ENCODE results near the gene CXorf58. TPM values are rescaled to one million over a fixed set of nuclear protein-coding genes. Genes with fewer than 3 reads are reported as not detected.
"Not testable (repeated sequence)": the region's sequence is repeated elsewhere in the genome, so short reads cannot be mapped to it uniquely, and the experiment has no call there.

CXorf58 gene, protein sequence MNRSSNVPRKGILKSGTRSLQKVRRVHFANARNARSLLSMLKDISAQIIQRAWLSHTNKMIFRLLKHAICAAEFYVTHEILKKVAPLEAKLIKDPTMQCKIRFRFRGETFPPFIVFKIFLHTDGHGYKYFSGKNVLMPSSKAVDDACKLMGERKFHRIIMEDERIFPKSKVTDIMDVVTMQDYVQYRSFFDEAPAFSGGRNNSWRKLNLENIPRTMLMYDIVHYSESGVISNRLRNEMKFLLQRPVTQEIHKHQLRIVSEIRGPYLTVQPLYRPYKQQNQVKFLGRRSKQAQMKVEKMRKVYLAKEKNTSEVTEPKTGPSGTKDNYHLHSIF
- total RNA-seq (not detected), total RNA-seq (0 to 0.30 reads per million in 2 donors)

- peak; percentile 84 to 88 (median 85) for DNase-seq
- Mint-ChIP-seq H3K27me3 (no peaks in the 10 kb centered on the region), H3K27ac (peak within 1 kb of the TSS; percentile 79), H3K4me3 (peak within 1 kb of the TSS; percentile 77), H3K36me3 (ENCODE audit: low read depth) (no peaks in the 10 kb centered on the region), H3K4me1 (peaks cover 5% of the 10 kb centered on the region)
- no peaks in the 10 kb centered on the region for H3K9me3 ChIP-seq (ENCODE audit: control insufficient read depth, low read length, poor library complexity, severe bottlenecking)
- peak; percentile 93 for ATAC-seq
Observed at GRCh38 chrX:23907498-23908218, at the start of gene CXorf58, which contains the start of gene APOO. TSS of gene CXorf58 (plus strand) at chrX:23908006. CDS start at chrX:23910303, 2,297 bp downstream. TSS of gene APOO (minus strand) at chrX:23907938. CDS start at chrX:23907702, 236 bp downstream.

DNA sequence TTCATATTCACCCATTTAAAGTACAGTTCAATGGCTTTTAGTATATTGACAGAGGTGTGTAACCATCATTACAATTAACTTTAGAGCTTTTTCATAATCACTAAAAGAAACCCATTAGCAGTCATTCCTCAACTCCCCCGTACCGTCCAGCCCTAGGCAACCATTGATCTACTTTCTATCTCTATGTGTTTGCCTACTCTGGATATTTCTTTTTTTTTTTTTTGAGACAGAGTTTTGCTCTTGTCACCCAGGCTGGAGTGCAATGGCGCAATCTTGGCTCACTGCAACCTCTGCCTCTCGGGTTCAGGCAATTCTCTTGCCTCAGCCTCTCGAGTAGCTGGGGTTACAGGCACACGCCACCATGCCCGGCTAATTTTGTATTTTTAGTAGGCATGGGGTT, 48.6 kb upstream of the CXorf58 start:
- H3K9me3 ChIP-seq (ENCODE audit: control insufficient read depth, low read length, poor library complexity, severe bottlenecking); H3K36me3 Mint-ChIP-seq (ENCODE audit: low read depth); H3K27me3 Mint-ChIP-seq; H3K27ac Mint-ChIP-seq; H3K4me3 Mint-ChIP-seq; ATAC-seq; H3K4me1 Mint-ChIP-seq; DNase-seq: not testable (repeated sequence)

DNA sequence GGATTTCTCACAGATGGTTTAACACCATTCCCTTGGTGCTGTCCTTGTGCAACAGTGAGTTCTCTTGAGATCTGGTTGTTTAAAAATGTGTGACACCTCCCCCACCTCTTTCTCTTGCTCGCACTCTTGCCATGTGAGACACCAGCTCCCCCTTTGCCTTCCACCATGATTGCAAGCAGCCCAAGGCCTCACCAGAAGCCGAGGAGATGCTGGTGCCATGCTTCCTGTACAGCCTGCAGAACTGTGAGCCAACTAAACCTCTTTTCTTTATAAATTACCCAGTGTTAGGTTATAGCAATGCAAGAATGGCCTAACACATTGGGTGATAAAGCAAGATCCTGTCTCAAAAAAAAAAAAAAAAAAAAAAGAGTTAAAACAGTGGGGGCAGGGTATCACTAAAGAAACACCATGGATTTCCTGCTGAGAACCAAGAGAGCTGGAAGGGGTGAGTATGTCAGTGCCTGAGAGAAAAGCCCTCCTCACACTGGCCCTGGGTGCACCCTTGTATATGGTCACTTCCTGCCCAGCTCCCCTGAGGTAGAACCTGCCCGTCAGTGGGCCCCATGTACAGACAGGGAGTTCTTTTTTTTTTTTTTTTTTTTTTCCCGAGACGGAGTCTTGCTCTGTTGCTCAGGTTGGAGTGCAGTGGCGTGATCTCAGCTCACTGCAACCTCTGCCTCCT, 46.5 kb upstream of the CXorf58 start:
- H3K27me3 Mint-ChIP-seq = no peaks in the 10 kb centered on the region
- ATAC-seq (no peak), DNase-seq (no peak)
- no peaks in the 10 kb centered on the region for H3K36me3 Mint-ChIP-seq (ENCODE audit: low read depth)
- H3K9me3 ChIP-seq (ENCODE audit: control insufficient read depth, low read length, poor library complexity, severe bottlenecking) = no peaks in the 10 kb centered on the region
- no peak overlapping the region for H3K27ac Mint-ChIP-seq
- peaks cover 3% of the 10 kb centered on the region for H3K4me1 Mint-ChIP-seq
- no peak overlapping the region for H3K4me3 Mint-ChIP-seq

DNA sequence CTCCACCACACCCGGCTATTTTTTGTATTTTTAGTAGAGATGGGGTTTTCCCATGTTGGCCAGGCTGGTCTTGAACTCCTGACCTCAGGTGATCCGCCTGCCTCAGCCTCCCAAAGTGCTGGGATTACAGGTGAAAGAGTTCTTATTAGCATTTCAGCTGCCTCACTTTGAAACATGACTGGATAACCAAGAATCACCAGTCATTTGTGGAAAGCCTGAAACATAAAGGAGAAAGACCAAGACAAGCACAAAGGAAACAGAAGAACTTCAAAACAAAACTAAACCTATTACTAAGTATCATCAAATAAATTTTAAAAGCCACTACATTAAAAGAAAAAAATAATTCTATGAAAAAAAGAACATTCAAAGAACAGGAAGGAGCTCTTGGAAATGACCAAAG, 45.9 kb upstream of the CXorf58 start:
- not testable (repeated sequence) for H3K4me3 Mint-ChIP-seq; ATAC-seq; H3K27me3 Mint-ChIP-seq; H3K4me1 Mint-ChIP-seq; H3K9me3 ChIP-seq (ENCODE audit: control insufficient read depth, low read length, poor library complexity, severe bottlenecking); DNase-seq; H3K36me3 Mint-ChIP-seq (ENCODE audit: low read depth); H3K27ac Mint-ChIP-seq

DNA sequence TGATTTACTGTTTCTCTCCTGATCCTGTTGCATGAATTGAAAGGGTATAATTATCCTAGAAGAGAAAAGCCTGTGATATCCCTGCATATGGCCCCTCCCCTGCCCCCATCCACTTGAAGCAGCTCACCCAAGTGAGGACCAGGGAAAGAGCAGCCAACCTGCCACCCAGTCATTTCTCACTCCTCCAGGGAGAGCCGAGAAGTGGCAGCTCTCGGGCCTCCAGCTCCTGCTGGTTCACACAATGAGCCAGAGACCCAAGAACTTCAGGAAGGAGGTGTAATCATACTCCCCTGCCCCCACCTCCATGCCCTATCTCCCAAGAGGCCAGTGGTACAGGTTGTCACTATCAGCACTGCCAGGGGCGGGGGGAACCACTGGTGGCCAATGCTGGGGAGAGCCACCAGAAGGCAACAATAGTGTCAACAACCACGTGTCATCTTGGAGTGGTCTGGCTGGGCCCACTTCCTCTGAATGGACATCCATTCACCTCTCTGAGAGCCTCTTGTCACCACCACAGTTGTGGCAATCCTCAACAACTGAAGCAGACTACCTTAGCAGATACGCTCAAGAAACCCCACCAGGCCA, 43.0 kb upstream of the CXorf58 start:
- Mint-ChIP-seq H3K4me3 (no peak overlapping the region), H3K4me1 (peaks cover 3% of the 10 kb centered on the region), H3K27ac (no peak overlapping the region), H3K36me3 (ENCODE audit: low read depth) (no peaks in the 10 kb centered on the region), H3K27me3 (no peaks in the 10 kb centered on the region)
- H3K9me3 ChIP-seq (ENCODE audit: control insufficient read depth, low read length, poor library complexity, severe bottlenecking) = no peaks in the 10 kb centered on the region
- ATAC-seq (no peak), DNase-seq (no peak)

- Mint-ChIP-seq H3K27ac (no peak overlapping the region), H3K27me3 (no peaks in the 10 kb centered on the region), H3K36me3 (ENCODE audit: low read depth) (peaks cover 3% of the 10 kb centered on the region), H3K4me1 (peaks cover 2% of the 10 kb centered on the region), H3K4me3 (no peak overlapping the region)
- H3K9me3 ChIP-seq (ENCODE audit: control insufficient read depth, low read length, poor library complexity, severe bottlenecking) = no peaks in the 10 kb centered on the region
- DNase-seq (no peak), ATAC-seq (no peak)
Observed at GRCh38 chrX:23870041-23870440, 37.8 kb upstream of the CXorf58 start.

GRCh38 chrX:23871905-23872546, 35.8 kb upstream of the CXorf58 start:
- Mint-ChIP-seq H3K4me1 (peaks cover 2% of the 10 kb centered on the region), H3K27me3 (no peaks in the 10 kb centered on the region), H3K4me3 (no peak overlapping the region), H3K27ac (no peak overlapping the region), H3K36me3 (ENCODE audit: low read depth) (peaks cover 3% of the 10 kb centered on the region)
- DNase-seq = no peak
- no peaks in the 10 kb centered on the region for H3K9me3 ChIP-seq (ENCODE audit: control insufficient read depth, low read length, poor library complexity, severe bottlenecking)
- ATAC-seq = no peak

DNA sequence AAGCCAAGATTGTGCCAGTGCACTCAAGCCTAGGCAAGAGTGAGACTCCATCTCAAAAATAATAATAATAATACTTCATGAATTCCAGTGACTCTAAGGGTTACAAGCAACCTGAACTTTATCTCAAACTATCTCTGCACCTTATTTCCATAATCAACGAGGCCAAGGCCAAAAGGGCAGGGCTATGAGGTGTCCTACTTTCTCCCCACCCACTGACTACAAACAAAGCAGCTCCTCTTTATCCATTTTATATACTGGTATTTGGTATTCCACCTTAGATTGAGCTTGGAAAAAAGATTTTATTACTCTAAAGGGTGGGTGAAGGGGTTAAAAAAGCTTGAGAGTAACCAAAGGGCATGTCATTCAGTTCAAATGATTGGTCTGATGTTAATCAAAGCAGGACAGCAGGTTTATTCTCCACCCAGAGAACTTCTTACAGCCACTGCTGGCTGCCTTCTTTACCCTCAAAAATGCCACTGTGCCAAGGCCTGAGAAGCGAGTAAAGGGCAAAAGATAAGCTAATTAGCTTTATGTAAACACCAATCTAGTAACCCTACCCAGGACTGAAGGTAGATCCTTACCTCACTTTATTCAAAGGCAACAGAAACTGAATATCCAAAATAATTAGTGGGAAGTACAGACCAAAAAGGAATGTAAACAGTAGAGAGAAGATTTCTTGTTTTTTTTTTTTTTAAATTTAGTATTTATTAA, 28.3 kb upstream of the CXorf58 start:
- no peak for ATAC-seq
- DNase-seq = no peak
- Mint-ChIP-seq H3K4me3 (no peak overlapping the region), H3K36me3 (ENCODE audit: low read depth) (no peaks in the 10 kb centered on the region), H3K4me1 (peaks cover 7% of the 10 kb centered on the region), H3K27me3 (no peaks in the 10 kb centered on the region), H3K27ac (no peak overlapping the region)
- H3K9me3 ChIP-seq (ENCODE audit: control insufficient read depth, low read length, poor library complexity, severe bottlenecking) = no peaks in the 10 kb centered on the region

DNA sequence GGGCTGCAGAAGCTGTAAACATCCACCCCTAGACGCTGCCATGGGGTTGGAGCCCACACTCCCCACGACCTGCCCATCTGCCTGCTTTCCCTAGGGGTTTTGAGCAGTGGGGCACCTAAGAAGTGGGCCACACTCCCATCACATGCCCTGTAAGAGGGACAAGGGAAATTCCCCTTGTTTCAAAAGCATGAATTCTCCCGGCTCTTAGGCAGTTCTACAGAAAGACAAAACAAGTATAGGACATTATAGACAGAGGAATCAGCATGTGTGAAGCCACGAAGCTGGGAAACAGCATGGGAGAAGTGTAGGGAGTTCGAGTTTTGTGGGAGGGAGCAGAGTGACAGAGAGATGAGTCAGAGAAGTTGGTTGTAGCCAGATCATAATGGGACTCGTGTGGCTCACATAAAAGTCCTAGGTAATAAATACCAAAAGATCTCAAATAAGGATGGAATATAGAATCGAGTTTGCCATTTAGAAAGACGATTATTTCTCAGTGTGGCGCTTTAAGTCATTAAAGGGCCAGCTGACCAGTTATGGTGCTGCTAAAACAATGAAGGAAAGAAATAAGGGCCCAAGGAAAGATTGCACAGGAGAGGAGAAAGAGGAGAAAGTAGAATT, 24.0 kb upstream of the CXorf58 start:
- DNase-seq = no peak
- no peaks in the 10 kb centered on the region for H3K36me3 Mint-ChIP-seq (ENCODE audit: low read depth)
- H3K27me3 Mint-ChIP-seq = no peaks in the 10 kb centered on the region
- H3K9me3 ChIP-seq (ENCODE audit: control insufficient read depth, low read length, poor library complexity, severe bottlenecking) = no peaks in the 10 kb centered on the region
- no peak for ATAC-seq
- no peak overlapping the region for H3K4me3 Mint-ChIP-seq
- peaks cover 9% of the 10 kb centered on the region for H3K4me1 Mint-ChIP-seq
- H3K27ac Mint-ChIP-seq = no peak overlapping the region

GRCh38 chrX:23884427-23885024, 23.3 kb upstream of the CXorf58 start:
- no peak for DNase-seq
- Mint-ChIP-seq H3K27me3 (no peaks in the 10 kb centered on the region), H3K4me3 (no peak overlapping the region), H3K27ac (no peak overlapping the region), H3K36me3 (ENCODE audit: low read depth) (no peaks in the 10 kb centered on the region), H3K4me1 (peaks cover 9% of the 10 kb centered on the region)
- ATAC-seq = no peak
- no peaks in the 10 kb centered on the region for H3K9me3 ChIP-seq (ENCODE audit: control insufficient read depth, low read length, poor library complexity, severe bottlenecking)

DNA sequence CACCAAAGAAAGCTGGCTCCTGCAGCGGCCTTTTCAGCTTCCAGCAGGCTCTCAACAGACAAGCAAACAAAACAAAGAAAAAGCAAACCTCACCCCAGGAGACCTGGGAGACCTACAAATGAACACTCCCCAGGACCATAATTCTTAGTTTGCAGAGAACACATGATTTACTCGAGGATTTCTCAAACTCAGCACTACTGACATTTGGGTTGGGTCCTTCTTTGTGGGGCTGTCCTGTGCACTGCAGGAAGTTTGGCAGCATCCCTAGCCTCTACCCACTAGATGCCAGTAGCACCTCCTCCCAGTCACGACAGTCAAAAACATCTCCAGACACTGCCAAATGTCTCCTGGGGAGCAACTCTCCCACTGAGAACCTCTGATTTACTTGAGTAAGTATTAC, 22.0 kb upstream of the CXorf58 start:
- ATAC-seq (no peak), DNase-seq (no peak)
- Mint-ChIP-seq H3K36me3 (ENCODE audit: low read depth) (no peaks in the 10 kb centered on the region), H3K27me3 (no peaks in the 10 kb centered on the region), H3K4me3 (no peak overlapping the region), H3K4me1 (peaks cover 9% of the 10 kb centered on the region), H3K27ac (no peak overlapping the region)
- H3K9me3 ChIP-seq (ENCODE audit: control insufficient read depth, low read length, poor library complexity, severe bottlenecking) = no peaks in the 10 kb centered on the region

GRCh38 chrX:23887451-23887850, 20.4 kb upstream of the CXorf58 start:
- no peaks in the 10 kb centered on the region for H3K27me3 Mint-ChIP-seq
- H3K4me3 Mint-ChIP-seq = no peak overlapping the region
- no peak overlapping the region for H3K27ac Mint-ChIP-seq
- no peaks in the 10 kb centered on the region for H3K36me3 Mint-ChIP-seq (ENCODE audit: low read depth)
- DNase-seq = no peak
- no peaks in the 10 kb centered on the region for H3K9me3 ChIP-seq (ENCODE audit: control insufficient read depth, low read length, poor library complexity, severe bottlenecking)
- peaks cover 9% of the 10 kb centered on the region for H3K4me1 Mint-ChIP-seq
- no peak for ATAC-seq
